Stimulated activated CD8-positive, alpha-beta memory T cell treated with anti-CD3 and anti-CD28 coated beads, Interleukin-4, amount 100 ng/mL, for 1 hour (primary cell): ENCODE data around the gene CGN.
A peak's percentile ranks its signal among the peaks of the same experiment; 100 is the strongest.

Experiments
- DNase-seq, 2 donors: peaks; one replicate each; pipeline ENCODE4 v3.0.0-alpha.2; 2020; ENCODE audit warnings: low read depth in 2 of 2, low spot score in 1 of 2

CGN gene

GRCh38 chr1:151510957-151511635, at the start of gene CGN:
CGN (plus strand) TSS chr1:151511387; CDS start chr1:151518520, 7,133 bp downstream.
- DNase-seq: peak; percentile 57 to 71

GRCh38 chr1:151461694-151462093, 49.5 kb upstream of the CGN start:
- no peak for DNase-seq

- no peak for DNase-seq
Observed at GRCh38 chr1:151465026-151465425, 46.2 kb upstream of the CGN start.

GRCh38 chr1:151472856-151473731, 38.1 kb upstream of the CGN start:
- DNase-seq: no peak

- DNase-seq: no peak
Observed at GRCh38 chr1:151474745-151475144, 36.4 kb upstream of the CGN start.

- no peak for DNase-seq
Observed at GRCh38 chr1:151475175-151475574, 36.0 kb upstream of the CGN start.

- DNase-seq: no peak
Observed at GRCh38 chr1:151476083-151476482, 35.1 kb upstream of the CGN start.

GRCh38 chr1:151477066-151477465, 34.1 kb upstream of the CGN start:
- no peak for DNase-seq

- no peak for DNase-seq
Observed at GRCh38 chr1:151478140-151478812, 32.9 kb upstream of the CGN start.

- DNase-seq: no peak
Observed at GRCh38 chr1:151478923-151479322, 32.3 kb upstream of the CGN start.

- DNase-seq: no peak
Observed at GRCh38 chr1:151479462-151479861, 31.7 kb upstream of the CGN start.

GRCh38 chr1:151482017-151482416, 29.2 kb upstream of the CGN start:
- no peak for DNase-seq

- no peak for DNase-seq
Observed at GRCh38 chr1:151485685-151486255, 25.4 kb upstream of the CGN start.

GRCh38 chr1:151486557-151486956, 24.6 kb upstream of the CGN start:
- no peak for DNase-seq

GRCh38 chr1:151491641-151492040, 19.5 kb upstream of the CGN start:
- DNase-seq: no peak

GRCh38 chr1:151492120-151492519, 19.1 kb upstream of the CGN start:
- DNase-seq: no peak

- no peak for DNase-seq
Observed at GRCh38 chr1:151493042-151493441, 18.1 kb upstream of the CGN start.

- no peak for DNase-seq
Observed at GRCh38 chr1:151494741-151495281, 16.4 kb upstream of the CGN start.

GRCh38 chr1:151495316-151495715, 15.9 kb upstream of the CGN start:
- no peak for DNase-seq

GRCh38 chr1:151499365-151499764, 11.8 kb upstream of the CGN start:
- DNase-seq: no peak

GRCh38 chr1:151499930-151500329, 11.3 kb upstream of the CGN start:
- DNase-seq: no peak
